ENCODE results near the gene NPIPA1.
"Not testable (repeated sequence)": the region's sequence is repeated elsewhere in the genome, so short reads cannot be mapped to it uniquely, and the experiment has no call there.

The NPIPA1 gene

DNA sequence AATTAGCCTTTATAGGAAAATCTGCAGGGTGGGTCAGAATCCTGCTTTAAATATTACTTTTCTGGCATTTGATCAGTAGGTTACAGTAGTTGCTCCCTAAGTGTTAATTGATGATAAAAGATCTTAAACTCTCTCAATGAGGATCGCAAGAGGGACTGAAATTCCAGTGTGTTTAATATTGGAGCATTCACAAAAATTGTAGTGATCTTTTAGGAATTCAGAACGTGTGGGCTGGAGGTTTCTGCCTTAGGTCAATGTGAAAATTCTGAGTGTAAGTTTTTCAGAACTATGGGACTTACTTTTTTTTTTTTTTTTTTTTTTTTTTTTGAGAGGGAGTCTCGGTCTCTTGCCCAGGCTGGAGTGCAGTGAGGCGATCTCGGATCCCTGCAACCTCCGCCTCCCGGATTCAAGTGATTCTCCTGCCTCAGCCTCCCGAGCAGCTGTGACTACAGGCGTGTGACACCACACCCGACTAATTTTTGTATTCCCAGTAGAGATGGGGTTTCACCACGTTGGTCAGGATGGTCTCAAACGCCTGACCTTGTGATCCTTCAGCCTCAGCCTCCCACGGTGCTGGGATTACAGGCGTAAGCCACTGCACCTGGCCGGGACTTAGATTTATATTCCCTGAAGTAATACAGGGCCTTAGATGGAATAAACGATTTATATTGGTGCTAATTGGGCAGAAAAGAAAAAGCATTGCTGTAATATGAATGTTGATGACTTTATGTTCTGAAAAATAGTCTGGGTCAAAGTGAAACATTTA lies 39.9 kb downstream of the NPIPA1 start:
- DNase-seq (ENCODE audit: low spot score): not testable (repeated sequence)

DNA sequence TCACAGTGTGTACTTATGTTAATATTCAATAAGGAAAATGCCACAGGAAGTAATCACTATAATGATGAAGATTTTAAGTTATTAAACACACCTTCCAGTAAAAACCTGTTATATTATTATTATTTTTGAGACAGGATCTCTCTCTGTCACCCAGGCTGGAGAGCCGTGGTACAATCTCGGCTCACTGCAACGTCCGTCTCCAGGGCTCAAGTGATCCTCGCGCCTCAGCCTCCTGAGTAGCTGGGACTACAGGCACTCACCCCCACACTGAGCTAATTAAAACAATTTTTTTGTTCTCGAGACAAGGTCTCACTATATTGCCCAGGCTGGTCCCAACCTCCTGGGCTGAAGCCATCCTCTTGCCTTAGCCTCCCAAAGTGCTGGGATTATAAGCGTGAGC lies 41.0 kb downstream of the NPIPA1 start:
- DNase-seq (ENCODE audit: low spot score): not testable (repeated sequence)

DNA sequence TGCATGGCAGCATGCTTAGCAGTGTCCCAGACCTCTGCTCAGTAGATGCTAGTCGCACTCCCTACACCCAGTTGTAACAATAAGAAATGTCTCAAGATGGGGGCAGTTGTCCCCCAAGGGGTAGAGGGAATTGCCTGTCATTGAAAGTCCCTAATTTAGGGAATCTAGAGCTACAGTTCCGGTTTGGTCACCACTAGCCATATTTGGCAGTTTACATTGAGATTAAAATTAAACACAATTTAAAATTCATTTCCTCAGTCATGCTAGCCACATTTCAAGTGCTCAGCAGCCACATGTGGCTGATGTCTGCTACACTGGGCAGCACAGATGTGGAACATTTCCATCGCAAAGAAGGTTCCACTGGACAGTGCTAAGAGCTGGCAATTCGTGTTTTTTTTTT lies 41.7 kb downstream of the NPIPA1 start:
- DNase-seq (ENCODE audit: low spot score): not testable (repeated sequence)

DNA sequence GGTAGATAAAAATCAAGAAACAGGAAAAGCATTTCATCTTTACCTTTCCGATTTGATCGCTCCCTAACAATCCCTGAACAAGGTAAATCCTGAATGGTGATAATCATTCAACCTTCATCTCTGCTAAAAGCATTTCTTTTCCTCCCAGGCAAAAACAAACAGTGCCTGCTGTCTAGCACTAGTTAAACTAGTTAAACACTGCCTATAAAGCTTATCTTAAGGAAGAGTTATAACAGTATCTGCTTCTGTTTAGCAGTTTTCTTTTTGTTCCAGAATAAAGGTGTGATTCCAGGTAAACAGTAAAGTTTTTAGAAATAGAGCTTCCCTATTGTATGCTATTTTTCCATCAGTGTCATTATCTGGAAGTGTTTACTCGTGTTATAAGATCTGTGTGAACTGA lies 44.0 kb downstream of the NPIPA1 start:
- not testable (repeated sequence) for DNase-seq (ENCODE audit: low spot score)

GRCh38 chr16:14982521-14982920 lies 45.3 kb downstream of the NPIPA1 start:
- not testable (repeated sequence) for DNase-seq (ENCODE audit: low spot score)

DNA sequence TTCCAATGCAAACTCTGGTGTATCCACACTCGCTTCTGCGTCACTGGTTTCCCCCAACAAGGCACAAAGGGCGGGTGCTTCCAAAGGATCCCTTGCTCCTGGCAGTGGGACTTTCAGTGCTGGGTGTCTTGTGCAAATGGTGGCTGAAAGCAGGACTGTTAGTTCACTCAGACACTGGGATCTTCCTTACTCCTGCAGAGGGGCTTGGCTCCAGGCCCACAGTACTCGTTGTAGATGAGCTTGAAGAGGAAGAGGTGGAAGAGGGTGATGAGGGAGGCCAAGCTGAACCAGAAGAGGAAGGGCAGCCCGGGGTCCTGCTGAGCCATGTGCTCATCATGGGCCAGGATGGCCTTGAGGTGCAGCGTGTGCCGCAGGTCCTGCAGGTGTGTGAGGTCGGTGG lies 50.8 kb downstream of the NPIPA1 start:
- DNase-seq (ENCODE audit: low spot score): not testable (repeated sequence)

DNA sequence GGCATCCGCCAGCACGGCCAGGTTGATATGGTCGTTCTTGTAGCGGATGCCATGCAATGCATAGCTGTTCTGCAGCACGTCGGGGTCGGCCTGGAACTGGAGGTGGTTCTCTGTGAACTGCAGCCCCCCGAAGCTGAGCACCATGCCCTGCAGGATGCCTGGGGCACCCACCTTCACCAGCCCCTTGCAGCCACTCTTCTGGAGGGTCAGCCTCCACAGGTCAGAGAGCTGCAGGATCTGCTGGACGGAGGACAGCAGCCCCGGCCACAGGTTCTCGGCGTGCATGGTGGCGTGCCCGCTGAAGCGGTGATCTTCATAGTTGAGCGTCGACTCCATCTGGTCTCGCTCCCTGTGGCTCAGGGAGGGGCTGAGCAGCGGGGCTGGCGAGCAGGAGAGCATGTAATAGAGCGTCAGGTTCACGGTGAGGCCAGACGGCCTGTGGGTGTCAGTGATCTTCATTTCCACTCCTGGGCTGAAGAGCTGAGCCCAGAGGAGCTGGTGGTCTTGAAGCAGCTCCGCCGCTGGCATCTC lies 51.5 kb downstream of the NPIPA1 start:
- DNase-seq (ENCODE audit: low spot score): not testable (repeated sequence)

DNA sequence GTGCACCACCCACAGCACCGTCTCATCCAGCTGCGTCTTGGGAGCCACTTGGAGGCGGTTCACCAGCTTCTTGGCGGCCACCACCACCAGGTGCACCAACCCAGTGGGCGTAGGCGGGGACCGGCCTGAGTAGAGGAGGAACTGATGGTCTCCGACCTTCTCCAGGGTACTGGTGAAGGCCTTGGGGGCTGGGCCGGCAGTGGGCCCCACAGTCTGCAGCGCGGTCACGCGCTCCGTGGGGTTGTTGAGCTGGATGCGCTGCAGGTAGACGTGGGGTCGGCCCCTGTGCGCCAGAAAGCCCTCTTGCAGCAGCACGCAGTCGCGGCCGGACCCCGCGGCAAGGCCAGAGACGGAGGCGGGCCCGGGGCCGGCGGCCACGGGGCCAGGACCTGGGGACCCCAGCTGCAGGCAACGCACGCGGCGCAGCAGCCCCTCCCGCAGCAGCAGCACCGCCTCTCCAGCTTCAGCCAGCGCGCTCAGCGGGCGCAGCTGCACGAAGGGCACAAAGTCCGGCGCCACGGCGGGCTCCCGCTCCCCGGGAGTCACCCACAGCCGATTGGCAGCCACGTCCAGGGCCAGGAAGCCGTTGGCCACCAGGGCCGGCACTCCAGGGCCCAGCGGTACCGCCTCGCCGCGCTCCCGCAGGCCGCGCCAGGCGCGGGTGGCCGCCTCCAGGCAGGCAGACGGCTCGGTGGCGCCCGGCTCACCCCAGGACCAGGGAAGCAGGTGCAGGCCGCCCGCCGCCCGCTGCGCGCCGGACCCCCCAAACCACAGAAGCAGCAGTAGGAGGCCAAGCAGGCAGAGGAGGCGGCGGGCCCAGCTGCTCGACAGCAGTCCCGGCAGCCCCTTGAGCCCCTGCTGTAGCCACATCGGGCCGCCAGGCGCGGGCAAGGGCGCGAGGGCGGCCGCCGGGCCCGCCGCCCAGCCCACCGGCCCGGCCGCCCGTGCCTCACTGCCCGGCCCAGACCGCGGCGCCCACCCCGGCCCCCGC lies 52.3 kb downstream of the NPIPA1 start:
- DNase-seq (ENCODE audit: low spot score): not testable (repeated sequence)

DNA sequence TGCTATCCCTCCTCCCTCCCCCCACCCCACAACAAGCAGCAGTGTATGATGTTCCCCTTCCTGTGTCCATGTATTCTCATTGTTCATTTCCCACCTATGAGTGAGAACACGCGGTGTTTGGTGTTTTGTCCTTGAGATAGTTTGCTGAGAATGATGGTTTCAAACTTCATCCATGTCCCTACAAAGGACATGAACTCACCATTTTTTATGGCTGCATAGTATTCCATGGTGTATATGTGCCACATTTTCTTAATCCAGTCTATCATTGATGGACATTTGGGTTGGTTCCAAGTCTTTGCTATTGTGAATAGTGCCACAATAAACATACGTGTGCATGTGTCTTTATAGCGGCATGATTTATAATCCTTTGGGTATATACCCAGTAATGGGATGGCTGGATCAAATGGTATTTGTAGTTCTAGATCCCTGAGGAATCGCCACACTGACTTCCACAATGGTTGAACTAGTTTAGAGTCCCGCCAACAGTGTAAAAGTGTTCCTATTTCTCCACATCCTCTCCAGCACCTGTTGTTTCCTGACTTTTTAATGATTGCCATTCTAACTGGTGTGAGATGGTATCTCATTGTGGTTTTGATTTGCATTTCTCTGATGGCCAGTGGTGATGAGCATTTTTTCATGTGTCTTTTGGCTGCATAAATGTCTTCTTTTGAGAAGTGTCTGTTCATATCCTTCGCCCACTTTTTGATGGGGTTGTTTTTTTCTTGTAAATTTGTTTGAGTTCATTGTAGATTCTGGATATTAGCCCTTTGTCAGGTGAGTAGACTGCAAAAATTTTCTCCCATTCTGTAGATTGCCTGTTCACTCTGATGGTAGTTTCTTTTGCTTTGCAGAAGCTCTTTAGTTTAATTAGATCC lies 56.3 kb downstream of the NPIPA1 start:
- not testable (repeated sequence) for DNase-seq (ENCODE audit: low spot score)

DNA sequence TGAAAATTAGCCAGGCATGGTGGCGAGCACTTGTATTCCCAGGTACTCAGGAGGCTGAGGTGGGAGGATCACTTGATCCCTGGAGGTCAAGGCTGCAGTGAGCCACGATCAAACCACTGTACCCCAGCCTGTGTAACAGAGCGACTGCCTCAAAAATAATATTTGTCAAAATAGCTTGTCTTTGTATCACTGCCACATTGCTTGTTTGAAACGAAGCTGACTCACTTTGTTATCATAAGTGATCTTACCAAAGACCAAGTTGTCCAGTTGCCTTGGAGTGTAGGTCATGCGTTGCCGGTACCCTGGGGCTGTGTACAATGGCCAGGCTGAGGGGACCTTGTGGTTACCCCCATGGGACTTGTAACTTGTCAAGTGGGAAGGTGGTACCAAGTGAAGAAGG lies 59.5 kb downstream of the NPIPA1 start:
- DNase-seq (ENCODE audit: low spot score): not testable (repeated sequence)

DNA sequence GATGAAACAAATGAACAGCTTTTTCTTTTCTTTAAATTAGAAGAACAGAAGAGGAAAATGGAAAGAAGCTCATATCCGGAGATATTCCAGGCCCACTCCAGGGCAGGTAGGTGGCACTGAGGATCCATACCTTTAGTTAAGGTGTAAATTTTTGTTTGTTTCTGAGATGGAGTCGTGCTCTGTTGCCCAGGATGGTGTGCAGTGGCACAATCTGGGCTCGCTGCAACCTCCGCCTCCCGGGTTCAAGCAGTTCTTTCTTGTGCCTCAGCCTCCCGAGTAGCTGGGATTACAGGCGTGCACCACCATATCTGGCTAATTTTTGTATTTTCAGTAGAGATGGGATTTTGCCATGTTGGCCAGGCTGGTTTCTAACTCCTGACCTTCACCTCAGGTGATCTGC lies 61.1 kb downstream of the NPIPA1 start:
- DNase-seq (ENCODE audit: low spot score): not testable (repeated sequence)

DNA sequence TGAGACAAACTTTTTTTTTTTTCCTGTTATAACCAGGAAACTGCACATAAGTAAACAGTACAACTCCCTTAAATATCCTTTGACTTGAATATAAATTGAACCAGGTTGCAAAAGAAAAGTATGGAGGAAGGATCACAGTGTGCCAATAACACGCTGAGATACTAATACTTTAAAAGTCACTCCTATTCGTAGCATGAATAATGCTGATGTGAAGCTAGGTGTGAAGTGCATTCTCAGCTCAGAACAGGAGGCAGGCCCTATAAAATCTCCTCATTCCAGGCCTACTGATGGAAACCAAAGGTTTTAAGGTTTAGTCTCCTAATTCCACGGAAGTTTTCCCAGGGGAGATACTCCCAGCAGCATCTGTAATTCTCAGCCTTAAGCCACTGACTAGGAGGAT lies 62.6 kb downstream of the NPIPA1 start:
- DNase-seq (ENCODE audit: low spot score): not testable (repeated sequence)

All from COLO829 (cell line).